ENCODE measurements around the gene PXMP2.
"Not testable (repeated sequence)": the region's sequence is repeated elsewhere in the genome, so short reads cannot be mapped to it uniquely, and the experiment has no call there.

PXMP2 gene

GRCh38 chr12:132748319-132748718, 60.9 kb downstream of the PXMP2 start:
- no peak for DNase-seq (ENCODE audit: low read depth)
- H3K4me3 ChIP-seq (ENCODE audit: low read length): no peak overlapping the region
- no peak for TF ChIP-seq CTCF (conservative IDR thresholded peaks at IDR 0.05; ENCODE audit: low read length)

GRCh38 chr12:132753670-132754069, 66.3 kb downstream of the PXMP2 start:
- not testable (repeated sequence) for H3K4me3 ChIP-seq (ENCODE audit: low read length); DNase-seq (ENCODE audit: low read depth)

GRCh38 chr12:132754160-132754932, 67.0 kb downstream of the PXMP2 start:
- H3K4me3 ChIP-seq (ENCODE audit: low read length): no peak overlapping the region
- DNase-seq (ENCODE audit: low read depth): no peak
- no peak for TF ChIP-seq CTCF (conservative IDR thresholded peaks at IDR 0.05; ENCODE audit: low read length)

Measured in AG10803 (cell line).